Naive thymus-derived CD8-positive, alpha-beta T cell (primary cell): ENCODE measurements around the gene JPH3. TPM values are rescaled to one million over a fixed set of nuclear protein-coding genes. Genes with fewer than 3 reads are reported as not detected.
"Not testable (repeated sequence)": the region's sequence is repeated elsewhere in the genome, so short reads cannot be mapped to it uniquely, and the experiment has no call there.

Source experiments
- ATAC-seq, 2 donors: fragments of 150-1000 bp; cut with Tn5 transposase in 1 of 2; sonication (Bioruptor Pico), chemical (Tn5 transposase) in 1 of 2; 1 replicate in 1 of 2; 2 replicates in 1 of 2; pipeline ENCODE4 v1.10.0; 2021; ENCODE audit warnings: mild to moderate bottlenecking in 2 of 2, moderate library complexity in 2 of 2
- POLR2A ChIA-PET: fragments of 350-600 bp; sonication (Branson Sonifier 250); formaldehyde crosslinking; loops from one replicate; lab custom pipeline; 2021; ENCODE audit warnings: antibody characterized with exemption; lab: Charles Lee
- DNase-seq, 10 donors: peaks; one replicate each; pipeline versions ENCODE4 v3.0.0 to v3.0.0-alpha.2; 2020 to 2022
- H3K27ac Mint-ChIP-seq, 10 donors: one replicate each; pipeline ENCODE4 v1.8.0; 2020 to 2022; ENCODE audit warnings: mild to moderate bottlenecking in 10 of 10, mixed read lengths in 10 of 10, moderate library complexity in 4 of 10, inconsistent platforms in 1 of 10
- H3K27me3 Mint-ChIP-seq, 5 donors: one replicate each; pipeline ENCODE4 v1.8.0; 2021 to 2022; ENCODE audit warnings: mixed read lengths in 5 of 5
- H3K36me3 Mint-ChIP-seq, 3 donors: one replicate each; pipeline ENCODE4 v1.8.0; 2020 to 2022; ENCODE audit warnings: mixed read lengths in 3 of 3, mild to moderate bottlenecking in 2 of 3, inconsistent platforms in 1 of 3
- H3K4me1 Mint-ChIP-seq, 4 donors: one replicate each; pipeline ENCODE4 v1.8.0; 2021 to 2022; ENCODE audit warnings: mixed read lengths in 4 of 4
- H3K4me3 Mint-ChIP-seq, 10 donors: one replicate each; pipeline ENCODE4 v1.8.0; 2020 to 2022; ENCODE audit warnings: mild to moderate bottlenecking in 10 of 10, mixed read lengths in 10 of 10, moderate library complexity in 6 of 10, inconsistent platforms in 1 of 10
- H3K9me3 Mint-ChIP-seq, 9 donors: one replicate each; pipeline ENCODE4 v1.8.0; 2020 to 2022; ENCODE audit warnings: mixed read lengths in 9 of 9, mild to moderate bottlenecking in 3 of 9, inconsistent platforms in 1 of 9, moderate library complexity in 1 of 9
- polyA plus RNA-seq, 3 donors: library from polyadenylated mRNA; unstranded; fragments of 300-500 nt; fragmentation: Illumina TruSeq; gene quantifications; one replicate each; pipeline ENCODE4 v1.2.3, GENCODE V29; 2021
- total RNA-seq, 8 experiments: library from RNA in 2 of 8; stranded (reverse) in 2 of 8; gene quantifications; one replicate each; pipeline ENCODE4 v1.2.3 and lab custom pipeline; 2021 to 2026

JPH3 gene
- total and polyA plus RNA-seq, 5 experiments from 2014 or later = 0.08 to 0.09 TPM; not detected in 3

DNA sequence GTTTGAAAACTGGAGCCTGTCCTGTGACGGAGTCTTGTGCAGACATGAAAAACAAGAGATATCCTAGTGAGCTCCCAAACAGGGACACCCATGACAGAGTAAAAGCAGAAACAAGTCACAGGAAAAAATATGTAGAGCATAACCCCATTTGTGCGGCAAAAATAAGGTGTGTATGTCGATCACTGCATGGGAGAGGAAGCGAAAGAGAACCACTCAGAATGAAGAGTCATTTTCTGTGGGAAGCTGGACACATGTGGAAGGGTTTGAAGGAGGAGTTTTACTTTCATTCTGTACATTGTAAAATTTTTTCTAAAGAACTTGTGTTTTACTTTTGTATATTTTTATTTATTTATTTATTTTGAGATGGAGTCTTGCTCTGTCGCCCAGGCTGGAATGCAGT lies 72.1 kb downstream of the JPH3 start:
- no peaks in the 10 kb centered on the region for H3K4me1 Mint-ChIP-seq
- peaks cover 0 to 4% (median 1%) of the 10 kb centered on the region in 5 donors for H3K27me3 Mint-ChIP-seq
- no peak for ATAC-seq
- H3K4me3 Mint-ChIP-seq = no peak overlapping the region
- POLR2A ChIA-PET = no interaction called here
- DNase-seq = no peak
- no peaks in the 10 kb centered on the region for H3K9me3 Mint-ChIP-seq
- H3K36me3 Mint-ChIP-seq = no peaks in the 10 kb centered on the region
- H3K27ac Mint-ChIP-seq = no peak overlapping the region

DNA sequence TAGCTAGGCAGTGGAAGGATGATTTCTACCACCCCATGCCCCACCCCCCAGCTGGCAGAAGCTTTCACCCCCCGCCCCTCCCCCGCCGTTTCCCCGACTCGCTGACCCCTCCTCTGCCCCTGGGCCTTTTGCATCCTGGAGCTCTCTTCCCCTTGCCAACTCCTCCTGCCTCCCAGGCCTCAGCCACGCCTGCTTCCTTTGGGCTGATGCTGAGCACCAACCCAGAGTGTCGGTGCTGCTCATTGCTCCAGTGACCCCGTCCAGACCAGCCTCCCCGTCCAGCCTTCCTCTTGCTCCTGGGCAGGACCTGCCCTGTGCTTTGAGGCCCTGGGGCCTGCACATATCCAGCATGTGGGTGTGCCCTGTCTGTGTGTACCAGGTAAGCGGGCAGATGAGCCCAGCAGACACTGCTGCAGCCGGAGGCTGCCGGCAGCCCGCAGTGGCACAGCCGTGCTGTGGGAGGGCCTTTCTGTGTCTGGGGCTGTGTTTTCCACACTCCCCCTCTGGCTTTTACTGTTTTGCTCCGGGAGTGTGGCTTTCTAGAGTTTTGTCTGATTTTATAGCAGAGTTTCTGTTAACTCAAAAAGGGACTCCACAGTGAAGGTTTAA lies 72.9 kb downstream of the JPH3 start:
- DNase-seq = no peak
- Mint-ChIP-seq H3K27ac (peak overlapping the region in 1 of 10 donors; percentile 14), H3K36me3 (no peaks in the 10 kb centered on the region), H3K9me3 (no peaks in the 10 kb centered on the region), H3K4me3 (no peak overlapping the region), H3K4me1 (no peaks in the 10 kb centered on the region), H3K27me3 (peaks cover 0 to 4% (median 0%) of the 10 kb centered on the region in 5 donors)
- POLR2A ChIA-PET = no interaction called here
- no peak for ATAC-seq

DNA sequence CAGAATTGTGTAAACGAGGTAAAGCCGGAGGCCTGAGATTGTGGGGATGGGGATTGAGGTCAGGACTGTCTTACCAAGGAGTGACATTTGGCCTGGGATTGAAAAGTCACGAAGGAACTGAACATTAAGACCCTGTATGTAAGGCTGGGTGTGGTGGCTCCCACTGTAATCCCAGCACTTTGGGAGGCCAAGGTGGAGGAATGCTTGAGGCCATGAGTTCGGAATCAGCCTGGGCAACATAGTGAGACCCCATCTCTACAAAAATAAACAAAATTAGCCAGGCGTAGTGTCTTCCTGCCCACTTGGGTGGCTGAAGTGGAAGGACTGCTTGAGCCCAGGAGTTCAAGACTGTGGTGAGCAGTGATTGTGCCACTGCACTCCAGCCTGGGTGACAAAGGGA lies 75.5 kb downstream of the JPH3 start:
- no peak for ATAC-seq
- DNase-seq = no peak
- Mint-ChIP-seq H3K27ac (no peak overlapping the region), H3K27me3 (peaks cover 0 to 12% (median 6%) of the 10 kb centered on the region in 5 donors), H3K4me1 (peaks cover 0 to 10% (median 7%) of the 10 kb centered on the region in 4 donors), H3K4me3 (no peak overlapping the region), H3K9me3 (no peaks in the 10 kb centered on the region), H3K36me3 (no peaks in the 10 kb centered on the region)
- POLR2A ChIA-PET = no interaction called here

DNA sequence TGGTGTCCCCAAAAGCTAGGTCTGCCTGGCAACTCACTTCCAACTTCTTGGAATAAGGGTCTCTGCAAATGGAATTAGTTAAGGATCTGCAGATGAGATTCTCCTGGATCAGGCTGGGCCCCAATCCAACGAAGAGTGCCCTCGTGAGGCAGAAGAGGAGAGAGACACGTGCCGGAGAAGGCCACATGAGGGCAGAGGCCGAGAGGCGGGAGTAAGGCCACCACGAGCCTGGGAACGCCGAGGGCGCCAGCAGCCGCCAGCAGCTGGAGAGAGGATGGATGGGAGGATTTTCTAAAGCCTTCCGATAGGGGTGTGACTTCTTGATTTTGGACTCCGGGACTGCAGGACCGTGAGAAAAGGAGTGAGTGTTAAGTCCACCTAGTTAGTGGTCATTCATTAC lies 76.3 kb downstream of the JPH3 start:
- ATAC-seq = no peak
- H3K36me3 Mint-ChIP-seq = no peaks in the 10 kb centered on the region
- H3K27me3 Mint-ChIP-seq = peaks cover 0 to 12% (median 6%) of the 10 kb centered on the region in 5 donors
- H3K4me3 Mint-ChIP-seq = no peak overlapping the region
- peak overlapping the region in 1 of 10 donors; percentile 34 for H3K27ac Mint-ChIP-seq
- POLR2A ChIA-PET = no interaction called here
- H3K4me1 Mint-ChIP-seq = peaks cover 0 to 10% (median 7%) of the 10 kb centered on the region in 4 donors
- DNase-seq = no peak
- no peaks in the 10 kb centered on the region for H3K9me3 Mint-ChIP-seq

DNA sequence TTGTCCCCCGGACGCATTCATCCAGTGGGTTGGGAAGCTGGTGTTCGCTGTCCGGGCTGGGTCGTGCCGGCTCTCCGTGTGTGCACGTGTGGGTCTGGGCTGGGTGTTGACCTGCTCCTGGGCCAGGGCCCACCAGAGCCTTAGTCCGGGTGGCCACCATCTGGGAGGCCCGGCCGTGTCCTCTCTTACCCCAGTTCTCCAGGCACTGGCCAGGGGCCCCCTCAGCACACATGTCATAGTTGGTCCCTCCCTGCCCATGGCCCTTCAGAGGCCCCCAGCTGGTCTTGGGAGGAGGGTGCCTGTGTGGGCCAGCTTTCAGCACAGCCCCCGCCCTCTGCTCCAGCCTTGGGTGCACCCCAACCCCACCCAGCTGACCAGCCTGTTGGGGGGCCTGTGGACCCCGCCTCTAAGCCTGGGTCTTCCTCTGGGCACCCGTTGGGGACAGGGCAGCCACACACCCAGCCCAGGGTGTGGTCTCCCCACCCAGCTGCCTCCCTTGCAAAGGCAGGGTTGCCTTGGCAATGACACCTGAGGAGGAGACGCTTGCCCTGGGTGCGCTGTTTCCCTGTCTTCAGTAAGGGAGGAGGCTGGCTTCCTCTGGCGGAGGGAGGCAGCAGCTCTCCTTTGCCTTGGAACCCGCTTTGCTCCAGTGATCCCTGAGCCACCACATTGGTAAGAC lies 77.4 kb downstream of the JPH3 start:
- no peaks in the 10 kb centered on the region for H3K36me3 Mint-ChIP-seq
- peaks cover 0 to 10% (median 7%) of the 10 kb centered on the region in 4 donors for H3K4me1 Mint-ChIP-seq
- no peak overlapping the region for H3K4me3 Mint-ChIP-seq
- H3K27ac Mint-ChIP-seq = no peak overlapping the region
- DNase-seq = no peak
- H3K27me3 Mint-ChIP-seq = peaks cover 0 to 12% (median 6%) of the 10 kb centered on the region in 5 donors
- POLR2A ChIA-PET = no interaction called here
- H3K9me3 Mint-ChIP-seq = no peaks in the 10 kb centered on the region
- ATAC-seq = no peak

DNA sequence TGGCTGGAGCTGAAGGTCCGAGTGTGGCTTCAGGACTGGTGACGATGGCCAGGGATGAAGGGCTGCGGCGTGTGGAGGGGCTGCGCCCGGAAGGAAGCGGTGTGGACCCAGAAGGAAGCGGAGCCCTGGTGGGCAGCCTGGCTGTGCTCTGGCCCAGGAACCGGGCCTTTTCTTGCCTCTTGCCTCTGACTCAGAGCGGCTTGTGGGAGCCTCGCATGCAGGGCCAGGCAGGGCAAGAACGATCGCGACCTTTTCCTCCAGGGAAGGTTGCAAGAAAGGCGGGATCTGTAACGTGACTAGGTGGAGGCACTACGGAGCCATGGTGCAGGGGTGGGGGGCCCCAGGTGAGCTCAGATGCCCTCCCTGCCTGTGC lies 78.0 kb downstream of the JPH3 start:
- H3K4me3 Mint-ChIP-seq = no peak overlapping the region
- H3K4me1 Mint-ChIP-seq = peaks cover 0 to 10% (median 7%) of the 10 kb centered on the region in 4 donors
- POLR2A ChIA-PET = no interaction called here
- H3K27ac Mint-ChIP-seq = peak overlapping the region in 1 of 10 donors; percentile 13
- ATAC-seq = no peak
- DNase-seq = no peak
- H3K36me3 Mint-ChIP-seq = no peaks in the 10 kb centered on the region
- H3K9me3 Mint-ChIP-seq = no peaks in the 10 kb centered on the region
- peaks cover 0 to 12% (median 6%) of the 10 kb centered on the region in 5 donors for H3K27me3 Mint-ChIP-seq

DNA sequence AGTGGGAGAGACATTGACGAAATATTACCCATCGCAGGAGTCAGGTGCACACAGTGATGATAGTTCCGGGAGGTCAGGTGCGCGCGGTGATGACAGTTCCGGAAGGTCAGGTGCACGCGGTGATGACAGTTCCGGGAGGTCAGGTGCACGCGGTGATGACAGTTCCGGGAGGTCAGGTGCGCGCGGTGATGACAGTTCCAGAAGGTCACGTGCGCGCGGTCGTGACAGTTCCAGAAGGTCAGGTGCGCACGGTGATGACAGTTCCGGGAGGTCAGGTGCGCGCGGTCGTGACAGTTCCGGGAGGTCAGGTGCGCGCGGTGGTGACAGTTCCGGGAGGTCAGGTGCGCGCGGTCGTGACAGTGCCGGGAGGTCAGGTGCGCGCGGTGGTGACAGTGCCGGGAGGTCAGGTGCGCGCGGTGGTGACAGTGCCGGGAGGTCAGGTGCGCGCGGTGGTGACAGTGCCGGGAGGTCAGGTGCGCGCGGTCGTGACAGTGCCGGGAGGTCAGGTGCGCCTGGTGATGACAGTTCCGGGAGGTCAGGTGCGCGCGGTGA lies 78.8 kb downstream of the JPH3 start:
- DNase-seq, H3K9me3 Mint-ChIP-seq, H3K27ac Mint-ChIP-seq, H3K36me3 Mint-ChIP-seq, ATAC-seq, POLR2A ChIA-PET, H3K4me3 Mint-ChIP-seq: not testable (repeated sequence)
- peaks cover 0 to 12% (median 7%) of the 10 kb centered on the region in 4 donors for H3K4me1 Mint-ChIP-seq
- peaks cover 0 to 12% (median 6%) of the 10 kb centered on the region in 5 donors for H3K27me3 Mint-ChIP-seq

DNA sequence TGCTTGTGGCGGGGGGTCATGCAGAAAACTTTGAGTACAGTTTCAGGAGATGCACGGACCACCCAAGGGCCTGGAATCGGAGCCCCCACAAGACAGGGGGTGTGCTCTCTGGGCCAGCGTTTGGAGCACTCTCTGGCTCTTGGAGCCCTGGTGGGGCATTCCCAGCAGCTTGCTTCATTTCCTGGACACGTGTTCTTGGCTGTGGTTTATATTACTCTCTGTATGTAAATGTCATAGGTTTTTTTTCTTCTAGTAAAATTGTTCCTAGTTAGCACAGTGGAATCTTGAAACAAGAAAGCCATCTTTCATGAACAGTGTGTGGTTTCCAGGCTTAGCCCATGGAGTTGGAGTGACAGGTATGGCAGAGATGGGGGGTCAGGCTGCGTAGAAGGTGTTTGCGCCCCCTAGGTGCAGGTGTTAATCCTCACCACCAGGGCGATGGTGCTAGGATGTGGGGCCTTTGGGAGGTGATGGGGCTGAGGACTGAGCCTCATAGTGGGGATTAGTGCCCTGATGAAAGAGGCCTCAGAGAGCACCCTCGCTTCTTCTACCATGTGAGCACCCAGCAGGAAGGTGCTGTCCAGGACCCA lies 79.8 kb downstream of the JPH3 start:
- peak in 1 of 2 donors; percentile 33 for ATAC-seq
- peaks cover 0 to 12% (median 7%) of the 10 kb centered on the region in 4 donors for H3K4me1 Mint-ChIP-seq

DNA sequence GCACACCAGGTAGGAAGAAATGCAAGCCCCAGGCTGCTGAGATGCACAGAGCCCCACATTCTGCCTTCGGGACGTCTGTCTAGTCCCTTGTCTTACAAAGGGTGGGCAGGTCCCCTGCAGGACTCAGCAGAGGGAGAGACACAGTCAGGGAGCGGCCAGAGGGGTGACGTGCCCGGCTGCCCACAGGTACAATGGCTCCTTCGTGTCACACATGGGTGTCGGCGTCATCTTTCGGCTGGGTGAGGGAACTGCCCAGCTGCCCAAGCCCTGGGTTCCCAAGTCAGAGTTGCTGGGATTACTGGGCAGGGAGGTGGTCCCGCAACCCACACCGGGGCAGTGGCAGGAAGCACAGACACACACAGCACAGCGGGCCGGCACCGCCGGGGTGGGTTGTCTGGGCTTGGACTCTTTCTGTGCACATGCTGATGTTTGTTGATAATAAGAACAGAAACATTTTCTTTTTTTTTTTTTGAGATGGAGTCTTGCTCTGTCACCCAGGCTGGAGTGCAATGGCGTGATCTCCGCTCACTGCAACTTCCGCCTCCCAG lies 80.6 kb downstream of the JPH3 start:
- H3K27me3 Mint-ChIP-seq = peaks cover 0 to 12% (median 6%) of the 10 kb centered on the region in 5 donors
- H3K36me3 Mint-ChIP-seq = no peaks in the 10 kb centered on the region
- DNase-seq = no peak
- no peaks in the 10 kb centered on the region for H3K9me3 Mint-ChIP-seq
- H3K4me3 Mint-ChIP-seq = no peak overlapping the region
- H3K27ac Mint-ChIP-seq = no peak overlapping the region
- no peak for ATAC-seq
- POLR2A ChIA-PET = interaction anchor here (0.7 kb wide), 1 partner anchor 924 kb away, joined by 3 read pairs; no protein-coding TSS in a partner anchor
- H3K4me1 Mint-ChIP-seq = peaks cover 0 to 14% (median 7%) of the 10 kb centered on the region in 4 donors

More for the DNA sequence above, 79.8 kb downstream of the JPH3 start:
- Mint-ChIP-seq H3K4me3 (no peak overlapping the region), H3K36me3 (no peaks in the 10 kb centered on the region), H3K9me3 (no peaks in the 10 kb centered on the region), H3K27ac (no peak overlapping the region), H3K27me3 (peaks cover 0 to 12% (median 6%) of the 10 kb centered on the region in 5 donors)
- POLR2A ChIA-PET = no interaction called here
- DNase-seq = no peak

DNA sequence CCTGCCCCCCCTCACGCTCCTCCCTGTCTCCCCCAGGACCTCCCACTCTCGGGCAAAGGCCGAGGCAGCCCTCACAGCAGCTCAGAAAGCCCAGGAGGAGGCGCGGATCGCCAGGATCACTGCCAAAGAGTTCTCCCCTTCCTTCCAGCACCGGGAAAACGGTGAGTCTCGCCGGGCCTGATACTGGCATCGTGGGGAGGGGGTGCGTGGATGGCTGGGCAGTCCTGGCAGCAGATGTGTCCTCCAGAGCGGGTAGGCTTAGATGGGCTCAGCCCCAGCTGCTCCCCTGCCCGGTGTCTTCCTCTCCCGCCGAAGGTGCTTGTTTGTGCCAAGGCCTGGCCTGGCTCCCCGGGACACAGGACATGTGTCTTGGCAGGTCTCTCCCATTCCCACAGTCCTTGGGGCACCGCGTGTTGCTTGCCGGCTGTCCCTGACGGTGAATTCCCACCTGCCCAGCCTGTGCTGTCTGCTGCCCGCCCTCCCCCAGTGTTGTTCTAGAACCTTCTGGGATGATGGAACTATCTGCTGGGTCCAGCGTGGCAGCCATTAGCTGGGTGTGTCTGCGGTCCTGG lies 81.9 kb downstream of the JPH3 start:
- POLR2A ChIA-PET = no interaction called here
- H3K27me3 Mint-ChIP-seq = peaks cover 0 to 12% (median 3%) of the 10 kb centered on the region in 5 donors
- ATAC-seq = no peak

DNA sequence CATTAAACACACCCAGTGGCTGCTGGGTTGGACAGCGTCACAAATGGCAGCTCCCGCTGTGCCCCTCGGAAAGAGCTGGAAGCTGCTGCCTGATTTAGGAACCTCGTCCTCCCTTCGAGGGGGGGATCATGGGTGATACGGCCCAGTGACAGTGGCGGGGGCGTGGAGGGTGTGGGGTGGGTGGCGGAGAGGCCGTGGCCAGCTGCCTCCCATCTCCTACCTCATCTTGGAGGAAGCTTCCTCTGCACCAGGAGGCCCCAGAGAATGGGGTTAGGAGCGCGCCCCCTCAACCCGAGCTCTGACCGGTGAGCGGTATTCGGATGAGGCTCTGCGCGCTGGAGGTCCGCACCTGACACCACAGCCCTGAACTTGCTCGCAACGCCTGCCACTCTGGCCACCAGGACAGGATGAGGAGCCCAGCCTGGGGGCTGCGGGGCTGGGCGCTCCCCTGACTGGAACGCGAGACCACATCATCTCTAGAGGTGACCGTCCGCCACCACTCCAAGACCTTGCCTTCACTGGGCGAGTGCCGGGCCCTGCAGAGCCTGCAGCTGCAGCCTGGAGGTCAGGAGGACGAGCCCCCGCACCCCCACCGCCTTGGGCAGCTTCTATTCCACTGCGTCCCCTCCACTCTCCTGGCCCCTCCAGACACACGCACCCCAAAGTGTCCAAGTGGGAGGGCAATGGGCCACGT lies 82.5 kb downstream of the JPH3 start:
- Mint-ChIP-seq H3K4me1 (peaks cover 0 to 14% (median 7%) of the 10 kb centered on the region in 4 donors), H3K9me3 (no peaks in the 10 kb centered on the region), H3K4me3 (no peak overlapping the region), H3K27ac (no peak overlapping the region), H3K27me3 (peaks cover 0 to 12% (median 3%) of the 10 kb centered on the region in 5 donors), H3K36me3 (no peaks in the 10 kb centered on the region)
- DNase-seq (no peak), ATAC-seq (no peak)
- POLR2A ChIA-PET = no interaction called here

More for the DNA sequence above, 81.9 kb downstream of the JPH3 start:
- Mint-ChIP-seq H3K27ac (peak overlapping the region in 1 of 10 donors; percentile 33), H3K9me3 (no peaks in the 10 kb centered on the region), H3K4me3 (no peak overlapping the region), H3K4me1 (peaks cover 0 to 14% (median 7%) of the 10 kb centered on the region in 4 donors), H3K36me3 (no peaks in the 10 kb centered on the region)
- no peak for DNase-seq

DNA sequence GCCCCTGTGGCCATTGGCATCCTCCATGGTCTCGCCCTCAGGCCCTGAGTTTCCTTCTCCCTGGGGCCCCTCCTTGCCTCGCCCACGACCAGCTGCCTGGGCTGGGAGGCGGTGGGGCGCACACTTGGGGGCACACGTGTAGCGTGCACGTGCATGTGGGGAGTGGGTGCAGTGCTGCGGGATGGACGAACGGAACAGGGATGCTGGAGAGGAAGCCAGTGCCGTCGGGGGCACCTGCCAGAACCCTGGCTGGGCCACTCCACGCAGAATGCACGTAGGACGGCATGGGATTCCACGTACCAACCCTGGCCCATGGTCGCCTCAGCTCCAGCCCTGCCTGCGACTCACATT lies 83.1 kb downstream of the JPH3 start:
- Mint-ChIP-seq H3K9me3 (no peaks in the 10 kb centered on the region), H3K27ac (no peak overlapping the region), H3K36me3 (no peaks in the 10 kb centered on the region), H3K4me1 (peaks cover 0 to 14% (median 7%) of the 10 kb centered on the region in 4 donors), H3K27me3 (peaks cover 0 to 10% (median 3%) of the 10 kb centered on the region in 5 donors), H3K4me3 (no peak overlapping the region)
- POLR2A ChIA-PET = no interaction called here
- no peak for DNase-seq
- no peak for ATAC-seq
